GM18507 (cell line): ENCODE data around the gene TRDN.
A peak's percentile ranks its signal among the peaks of the same experiment; 100 is the strongest.

Experiments used
- DNase-seq: peaks from one replicate; pipeline ENCODE4 v3.0.0; 2011; ENCODE audit warnings: low read depth; ENCODE audit not compliant: insufficient read length; ENCODE audit errors: extremely low spot score
- FAIRE-seq: peaks from 2 replicates; lab custom pipeline; 2011; peaks lifted over from hg19 to GRCh38; lab: Jason Lieb, UNC

TRDN gene

DNA sequence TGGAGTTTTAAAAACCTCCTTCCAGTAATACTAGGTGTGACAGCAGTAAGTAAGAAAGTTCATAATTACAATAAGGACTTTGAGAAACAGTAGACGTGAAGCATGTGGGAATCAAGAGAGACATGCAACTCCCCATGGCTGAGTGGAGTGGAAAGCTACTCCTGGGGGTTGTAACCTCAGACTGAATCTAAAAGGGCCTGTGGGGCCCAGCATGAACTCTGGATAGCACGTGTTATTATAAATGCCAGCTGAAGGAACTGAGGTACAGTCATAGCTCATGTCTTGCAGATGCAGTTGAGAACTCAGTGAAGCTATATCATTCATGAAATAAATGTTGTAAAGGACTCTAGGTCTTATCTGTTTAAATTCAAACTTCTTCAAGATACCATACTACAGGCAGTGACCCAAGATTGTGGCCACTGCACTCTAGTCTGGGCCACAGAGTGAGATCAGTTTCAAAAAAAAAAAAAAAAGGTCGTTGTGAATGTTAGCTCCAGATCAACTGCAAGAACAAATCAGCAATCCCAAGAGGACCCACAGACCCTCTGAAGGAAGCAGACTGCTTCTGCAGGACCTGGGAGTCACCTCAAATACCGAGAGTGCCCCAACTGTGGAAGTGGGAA, 189.3 kb downstream of the TRDN start:
- FAIRE-seq (no peak), DNase-seq (no peak)

DNA sequence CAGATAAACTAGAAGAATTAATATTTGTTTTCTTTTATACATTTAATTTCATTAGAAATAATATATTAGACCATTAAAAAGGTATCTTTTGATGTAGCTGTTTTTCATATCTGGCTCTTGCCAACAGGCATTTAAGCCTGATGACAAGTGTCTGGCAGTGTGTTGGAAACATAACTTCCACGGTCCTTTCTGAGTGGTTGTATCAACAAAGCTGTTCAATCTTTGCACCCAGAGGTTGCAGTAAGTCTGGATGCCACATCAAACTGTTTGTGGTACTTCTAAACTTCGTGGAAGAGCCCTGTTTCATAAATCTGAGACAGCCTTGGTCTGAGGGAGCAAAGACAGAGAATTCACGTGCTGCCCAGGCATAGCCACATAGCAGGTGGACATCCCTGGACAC, 197.4 kb downstream of the TRDN start:
- FAIRE-seq (no peak), DNase-seq (no peak)

DNA sequence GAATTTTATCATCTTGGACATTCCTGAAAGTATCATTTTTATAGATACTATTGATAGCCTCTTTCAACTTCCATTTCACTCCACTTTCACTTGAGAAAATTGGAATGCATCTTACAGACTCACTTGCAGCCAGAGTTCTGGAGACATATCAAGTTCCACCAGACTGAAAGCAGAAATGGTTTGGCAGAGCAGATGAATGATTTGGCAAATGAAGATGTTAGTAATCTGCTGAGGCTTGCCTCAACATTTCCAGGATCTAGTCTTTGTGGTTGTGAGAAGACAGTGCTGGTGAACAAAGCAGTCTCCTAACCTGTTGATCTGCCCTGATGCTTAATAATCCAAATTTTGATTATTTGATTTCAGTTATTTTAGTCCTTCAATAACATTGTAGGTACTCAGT, 202.6 kb downstream of the TRDN start:
- no peak for FAIRE-seq
- no peak for DNase-seq

DNA sequence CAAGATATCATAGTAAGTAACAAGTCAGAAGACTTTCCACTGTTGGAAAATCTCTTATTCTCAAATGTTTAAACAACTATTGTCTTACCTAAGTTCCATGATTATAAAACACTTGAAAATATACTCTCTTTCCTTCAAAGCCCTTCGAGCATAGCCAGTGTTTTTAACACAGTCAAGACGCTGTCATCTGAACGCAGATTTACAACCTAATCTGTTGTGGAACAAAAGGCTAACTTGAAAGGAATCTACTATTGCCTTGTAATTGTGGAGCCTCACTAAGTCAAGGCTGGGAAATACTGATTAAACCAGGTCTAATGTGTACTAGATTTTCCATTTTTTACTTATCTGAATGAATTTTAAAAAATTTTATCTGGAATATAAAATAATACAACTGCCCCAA, 205.8 kb downstream of the TRDN start:
- FAIRE-seq = no peak
- no peak for DNase-seq

DNA sequence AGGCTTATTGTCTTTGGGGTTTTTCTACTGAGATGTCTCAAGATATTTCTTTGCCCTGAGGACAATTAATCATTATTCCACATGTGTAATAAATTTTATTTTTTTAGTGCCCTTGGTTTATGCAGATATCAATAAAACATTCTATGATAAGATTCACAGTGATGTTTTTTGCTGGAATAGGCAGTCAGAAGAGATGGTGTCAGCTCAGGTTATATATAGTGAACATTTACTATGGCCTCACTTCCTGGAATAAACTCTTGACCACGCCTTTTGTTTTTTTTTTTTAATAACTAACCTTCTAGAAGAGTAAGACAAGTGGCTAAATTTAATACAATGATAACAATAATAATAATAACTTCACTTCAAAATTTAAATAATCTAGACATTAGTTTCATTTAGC, 209.7 kb downstream of the TRDN start:
- no peak for DNase-seq
- FAIRE-seq = no peak

DNA sequence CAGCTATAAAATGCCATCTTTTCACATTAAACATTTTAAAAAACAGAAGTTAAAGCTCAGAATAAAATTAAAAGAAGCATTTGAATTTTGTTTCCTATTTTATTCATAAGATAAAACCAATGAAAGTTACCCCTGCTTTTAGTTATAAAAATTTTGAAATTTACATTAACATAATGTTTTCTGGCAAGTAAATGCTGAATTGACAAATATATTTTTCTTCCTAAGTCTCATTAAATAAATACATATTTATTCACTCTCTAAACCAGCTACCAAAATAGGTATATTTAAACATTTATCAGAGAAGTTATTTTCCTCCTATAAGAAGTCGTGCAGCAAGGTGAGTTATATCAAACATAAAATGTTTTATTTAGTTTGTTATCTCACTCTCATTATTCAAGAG, 213.6 kb downstream of the TRDN start:
- FAIRE-seq (no peak), DNase-seq (no peak)

DNA sequence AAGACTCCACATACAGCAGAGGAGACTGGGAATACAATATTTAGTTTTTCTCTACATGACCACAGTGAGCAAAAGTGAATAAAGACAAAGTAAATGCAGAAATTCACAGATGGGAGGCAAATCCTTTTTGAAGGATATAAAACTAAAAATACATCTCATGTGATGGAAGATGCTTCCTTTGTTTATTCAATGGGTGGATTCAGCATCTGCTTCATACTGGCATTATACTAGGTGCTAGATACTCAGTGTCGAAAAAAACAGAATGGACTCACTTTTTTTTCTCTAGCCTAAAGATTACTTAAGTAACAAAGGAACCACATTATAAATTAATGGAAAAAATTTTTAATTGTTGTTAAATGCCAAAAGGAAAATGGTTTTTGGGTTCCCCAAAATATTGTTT, 216.2 kb downstream of the TRDN start:
- no peak for FAIRE-seq
- DNase-seq = no peak

DNA sequence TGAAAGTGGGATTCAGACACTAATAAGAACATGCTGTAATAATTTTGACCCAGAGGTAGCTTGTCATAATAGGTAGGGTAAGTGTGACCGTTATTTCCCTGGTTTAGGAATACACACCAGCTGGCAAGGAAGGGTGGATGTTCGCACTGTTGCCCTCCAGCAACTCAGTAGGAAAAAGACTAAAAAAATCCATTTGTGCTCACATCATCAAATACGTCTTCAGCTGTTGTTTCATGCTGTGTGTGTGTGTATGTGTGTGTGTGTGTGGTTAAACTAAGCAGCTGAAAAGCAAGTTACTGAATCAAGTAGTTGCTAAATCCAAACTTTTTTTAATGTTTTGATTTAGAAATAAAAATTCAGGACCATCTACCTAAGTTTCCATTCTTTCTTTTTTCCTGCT, 218.7 kb downstream of the TRDN start:
- no peak for FAIRE-seq

DNA sequence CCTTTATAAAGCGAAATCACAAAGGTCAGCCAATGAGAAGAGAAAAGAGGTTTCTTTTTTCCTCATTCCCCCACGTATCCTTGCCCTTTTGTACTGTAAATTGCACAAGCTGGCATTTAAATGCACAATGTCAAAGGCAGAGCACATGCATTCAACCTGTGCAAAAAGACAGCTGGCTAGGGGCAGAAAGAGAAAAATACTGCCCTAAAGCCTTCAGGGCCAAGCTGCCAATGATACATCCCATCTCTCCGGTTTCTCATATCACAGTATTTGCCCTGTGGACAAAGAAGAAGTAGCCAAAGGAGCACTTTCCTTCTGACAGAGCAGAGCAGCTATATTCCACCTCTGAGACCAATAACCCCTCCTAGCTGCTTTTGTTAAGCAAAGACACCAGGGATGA, 219.2 kb downstream of the TRDN start:
- FAIRE-seq (no peak), DNase-seq (no peak)

More for the DNA sequence above, 218.7 kb downstream of the TRDN start:
- no peak for DNase-seq

DNA sequence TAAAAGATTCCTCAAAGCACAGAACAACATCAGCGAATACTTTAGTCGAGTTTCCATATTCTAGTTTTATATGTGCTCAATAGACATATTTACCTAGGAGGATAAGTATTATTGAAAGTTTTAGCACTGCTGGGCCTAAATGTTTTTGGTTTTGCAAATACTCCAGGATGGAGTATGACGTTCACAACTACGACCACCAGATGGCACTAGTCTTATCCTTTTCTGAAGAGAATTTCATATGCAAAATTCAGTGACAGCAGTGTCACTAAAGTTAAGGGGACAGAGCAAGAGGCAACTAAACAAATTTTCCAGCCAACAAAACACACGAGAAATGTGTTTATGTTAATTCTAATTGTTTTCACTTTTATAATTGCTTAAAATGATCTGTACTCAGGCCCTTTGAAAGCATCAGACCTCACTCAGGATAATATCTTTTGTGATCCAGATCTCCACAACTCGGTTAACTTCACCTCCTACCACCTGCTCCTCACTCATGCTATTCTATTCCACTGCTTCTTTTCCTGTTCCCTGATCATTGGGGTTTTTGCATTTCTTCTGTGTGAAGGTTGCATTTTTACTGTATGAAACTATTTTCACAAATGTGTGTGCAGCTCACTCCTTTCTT, 220.8 kb downstream of the TRDN start:
- peak; percentile 18 for FAIRE-seq
- DNase-seq = no peak

DNA sequence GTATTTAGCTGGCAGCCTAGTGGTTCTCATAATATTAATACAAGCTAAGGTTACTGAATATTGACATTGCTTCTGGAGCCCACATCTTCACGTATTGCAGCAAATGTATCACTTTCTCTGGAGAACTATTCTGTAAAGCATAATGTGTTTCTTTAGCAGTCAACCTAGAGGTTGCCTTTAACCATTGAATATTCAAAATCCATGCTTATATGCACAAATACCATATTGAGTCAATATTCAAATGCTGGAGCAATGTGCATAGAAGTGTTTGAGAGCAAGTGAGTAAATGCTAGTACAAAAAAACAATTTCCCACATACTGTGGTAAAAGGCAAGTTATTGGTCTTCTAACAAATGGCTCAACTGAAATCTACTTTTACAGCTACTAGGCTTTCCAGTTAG, 231.8 kb downstream of the TRDN start:
- DNase-seq (no peak), FAIRE-seq (no peak)

DNA sequence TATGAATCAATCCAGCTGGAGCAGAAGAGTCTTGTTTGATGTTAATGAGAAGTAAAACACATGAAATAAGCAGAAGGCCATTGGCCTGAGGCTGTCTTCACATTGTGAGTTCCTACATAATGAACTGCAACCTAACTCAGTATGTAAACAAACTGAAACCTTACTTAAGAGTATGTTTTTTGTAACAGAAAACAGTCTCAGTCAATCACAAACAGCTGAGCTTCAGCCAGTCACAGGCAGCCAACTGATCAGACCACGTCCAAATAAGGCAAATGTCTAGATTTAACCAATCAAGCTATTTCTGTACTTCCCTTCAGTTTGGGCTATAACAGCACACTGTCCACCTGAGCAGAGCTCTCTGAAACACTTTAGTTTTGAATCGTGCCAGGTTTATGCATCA, 234.7 kb downstream of the TRDN start:
- peak; percentile 18 for FAIRE-seq
- DNase-seq = no peak

DNA sequence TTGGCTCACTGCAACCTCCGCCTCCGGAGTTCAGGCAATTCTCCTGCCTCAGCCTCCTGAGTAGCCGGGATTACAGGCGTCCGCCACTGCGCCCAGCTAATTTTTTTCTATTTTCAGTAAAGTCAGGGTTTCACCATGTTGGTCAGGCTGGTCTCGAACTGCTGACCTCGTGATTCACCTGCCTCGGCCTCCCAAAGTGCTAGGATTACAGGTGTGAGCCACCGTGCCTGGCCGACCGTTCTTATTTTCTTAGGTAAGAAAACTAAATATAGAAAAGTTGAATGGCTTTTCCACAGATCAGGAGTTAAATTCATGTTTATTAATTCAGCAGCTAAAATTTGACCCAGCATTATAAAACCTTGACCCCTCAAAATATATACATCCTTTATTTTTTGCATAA, 238.7 kb downstream of the TRDN start:
- no peak for FAIRE-seq
- no peak for DNase-seq

DNA sequence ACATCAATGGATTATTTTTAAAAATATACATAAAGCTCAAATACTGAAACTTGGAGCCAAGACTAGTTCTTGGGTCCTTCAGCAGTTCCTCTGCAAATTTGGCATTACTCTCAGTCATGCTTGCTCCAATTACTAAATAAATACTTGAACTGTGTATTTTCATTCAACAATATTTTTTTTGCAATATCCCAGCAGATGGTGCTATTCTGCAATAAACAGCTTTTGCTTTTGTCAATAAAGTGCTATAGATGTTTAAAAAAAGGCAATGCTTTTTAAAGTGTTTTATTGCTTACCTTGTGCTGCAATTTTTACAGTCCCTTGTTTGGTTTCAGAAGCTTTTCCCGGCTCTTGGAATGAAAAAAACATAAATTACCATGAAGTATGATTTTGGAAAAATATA, 243.4 kb downstream of the TRDN start:
- DNase-seq (no peak), FAIRE-seq (no peak)

DNA sequence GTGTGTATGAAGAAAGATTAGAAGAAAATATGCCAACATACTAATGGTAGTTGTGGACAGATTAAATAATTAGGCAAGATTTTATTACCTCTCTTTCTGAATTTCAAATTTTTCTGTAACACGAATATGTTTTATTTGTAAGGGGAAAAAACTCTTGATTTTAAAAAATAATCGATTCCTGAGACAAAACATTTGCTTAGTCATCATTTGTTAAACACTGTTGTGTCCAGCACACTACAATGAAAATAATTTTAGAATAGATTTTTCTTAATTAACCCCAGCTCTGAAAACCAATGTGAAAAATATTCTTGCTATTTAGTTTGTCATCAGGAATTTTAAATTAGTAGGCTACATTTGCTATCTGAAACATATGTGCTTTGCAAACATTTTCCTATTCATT, 253.0 kb downstream of the TRDN start:
- no peak for FAIRE-seq
- no peak for DNase-seq

DNA sequence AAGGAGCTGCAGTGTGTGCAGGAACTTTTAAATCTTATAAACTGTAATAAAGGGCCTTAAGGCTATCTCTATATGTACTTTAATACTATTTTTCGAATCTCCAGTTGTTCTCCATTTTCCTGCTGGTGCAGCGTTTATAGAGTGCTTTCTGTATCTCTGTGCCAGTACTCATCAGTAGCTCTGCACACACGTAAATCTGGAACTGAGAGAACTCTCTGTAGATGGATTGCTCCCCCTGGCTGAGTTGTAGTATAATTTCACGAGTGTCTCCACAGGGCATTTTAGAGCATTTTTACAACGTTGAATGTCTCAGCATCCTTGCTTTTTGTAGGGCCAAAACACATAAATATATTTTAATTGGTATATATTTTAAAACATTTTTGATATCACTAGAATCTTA, 256.5 kb downstream of the TRDN start:
- DNase-seq (no peak), FAIRE-seq (no peak)

DNA sequence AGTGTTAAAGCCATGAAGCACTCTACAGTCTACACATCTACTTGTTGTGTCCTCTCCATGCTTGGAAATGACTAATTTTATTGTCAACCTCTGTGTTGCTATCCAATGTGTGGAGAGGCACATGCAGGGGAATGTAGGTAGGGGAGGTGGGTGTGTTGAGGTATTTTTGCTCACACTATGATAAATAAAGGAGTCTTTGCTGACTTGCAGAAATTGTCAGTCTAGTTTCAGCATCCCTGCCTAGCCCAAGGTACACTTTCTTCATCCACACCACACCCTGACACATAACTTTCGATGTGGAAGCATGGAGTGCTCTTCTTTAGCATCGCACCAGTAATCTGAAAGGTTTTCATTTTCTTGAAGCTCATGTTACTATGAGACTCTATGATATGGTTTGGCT, 264.0 kb downstream of the TRDN start:
- FAIRE-seq (no peak), DNase-seq (no peak)

DNA sequence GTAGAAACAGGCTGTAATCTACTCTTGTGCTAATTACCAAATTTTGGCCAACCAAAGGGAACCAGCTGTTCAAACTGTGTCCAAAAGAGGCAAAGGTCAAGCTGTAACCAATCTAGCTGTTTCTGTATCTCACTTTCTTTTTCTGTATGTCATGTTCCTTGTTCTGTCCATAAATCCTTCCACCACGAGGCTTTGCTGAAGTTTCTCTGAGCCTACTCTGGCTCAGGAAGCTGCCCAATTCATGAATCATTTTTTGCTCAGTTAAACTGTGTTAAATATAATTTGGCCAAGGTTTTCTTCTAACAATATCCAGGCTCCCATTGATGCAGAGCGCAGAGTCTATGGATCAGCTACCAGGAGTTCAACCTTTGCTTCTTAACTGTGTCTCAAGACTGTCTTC, 272.8 kb downstream of the TRDN start:
- DNase-seq = no peak
- FAIRE-seq = no peak

DNA sequence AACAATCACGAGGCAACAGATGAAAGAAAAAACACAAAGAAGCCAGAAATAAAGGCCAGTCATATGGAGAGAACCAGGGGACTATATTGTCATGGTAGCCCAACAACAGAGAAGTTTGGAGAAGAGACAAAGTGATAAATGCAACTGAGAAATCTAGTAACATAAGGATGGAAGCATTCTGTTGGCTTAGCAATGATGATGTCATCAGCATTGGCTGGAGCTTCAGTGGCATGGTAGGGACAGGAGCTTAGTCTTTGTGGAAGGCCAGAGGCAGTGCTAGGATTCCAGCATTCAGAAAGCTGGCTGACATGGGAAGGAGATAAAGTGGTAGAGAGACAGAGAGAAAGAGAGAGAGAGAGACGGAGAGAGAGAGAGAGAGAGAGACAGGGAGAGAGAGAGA, 276.4 kb downstream of the TRDN start:
- no peak for FAIRE-seq
- no peak for DNase-seq

DNA sequence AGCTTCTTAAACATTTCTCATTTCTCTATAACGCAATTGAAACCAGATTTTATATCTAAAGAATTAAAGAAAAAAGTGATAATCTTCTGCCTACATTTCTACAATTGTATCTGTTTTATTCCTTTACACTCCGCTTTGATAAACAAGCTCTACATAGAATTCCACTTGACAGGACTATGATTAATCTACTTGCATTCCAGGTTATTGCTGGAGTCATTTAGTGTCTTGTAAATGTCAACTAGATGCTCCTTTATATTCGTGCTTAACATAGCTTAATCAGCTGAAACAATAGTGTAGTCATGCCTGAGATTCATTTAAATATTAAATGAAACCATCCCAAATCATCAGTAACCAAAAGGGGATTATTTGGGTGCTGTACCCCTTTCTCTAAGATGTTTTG, 284.0 kb downstream of the TRDN start:
- DNase-seq = no peak
- no peak for FAIRE-seq

DNA sequence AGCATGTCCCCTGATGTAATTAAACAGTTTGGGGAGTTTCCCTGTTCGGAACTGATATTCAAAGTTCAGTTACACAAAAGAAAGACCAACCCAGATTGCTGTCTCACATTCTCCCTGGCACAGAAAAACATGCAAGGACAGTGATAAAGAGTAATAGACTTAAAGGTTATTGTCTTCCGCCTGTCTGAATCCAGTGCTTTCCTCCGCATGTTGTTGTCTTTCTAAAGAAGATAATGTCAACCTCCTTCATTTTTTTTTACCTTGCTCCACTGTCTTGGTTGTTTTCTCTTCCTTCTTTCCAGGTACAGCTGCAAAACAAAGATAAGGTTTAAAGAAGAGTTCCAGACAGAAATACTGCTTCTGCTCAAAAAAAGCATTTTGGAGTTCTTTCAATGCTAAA, 284.5 kb downstream of the TRDN start:
- DNase-seq = no peak
- FAIRE-seq = no peak

DNA sequence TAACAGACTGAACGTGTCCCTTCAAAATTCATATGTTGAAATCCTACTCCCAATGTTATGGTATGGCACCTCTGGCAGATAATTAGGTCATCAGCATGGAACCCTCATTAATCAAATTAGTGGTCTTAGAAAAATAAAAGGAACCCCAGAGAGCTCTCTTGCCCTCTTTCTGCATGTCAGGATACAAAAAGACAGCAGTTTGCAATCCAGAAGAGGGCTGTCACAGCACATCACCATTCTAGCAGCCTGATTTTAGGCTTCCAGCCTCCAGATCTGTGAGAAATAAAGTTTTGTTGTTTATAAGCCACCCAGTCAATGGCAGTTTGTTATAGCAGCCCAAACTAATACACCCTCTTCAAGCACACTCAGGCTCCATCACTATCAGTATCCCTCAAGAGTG, 292.9 kb downstream of the TRDN start:
- DNase-seq (no peak), FAIRE-seq (no peak)
